K562 treated with DMSO at 1 percent for 12 hours (cell line): ENCODE data around the gene PTN. TPM values are rescaled to one million over a fixed set of nuclear protein-coding genes. Genes with fewer than 3 reads are reported as not detected.

Source experiments
- total RNA-seq: library from RNA; unstranded; fragments of 300-600 nt; gene quantifications from 2 replicates; pipeline ENCODE4 v1.2.3, GENCODE V29; 2022; ENCODE audit not compliant: insufficient read depth

The PTN gene, protein sequence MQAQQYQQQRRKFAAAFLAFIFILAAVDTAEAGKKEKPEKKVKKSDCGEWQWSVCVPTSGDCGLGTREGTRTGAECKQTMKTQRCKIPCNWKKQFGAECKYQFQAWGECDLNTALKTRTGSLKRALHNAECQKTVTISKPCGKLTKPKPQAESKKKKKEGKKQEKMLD
- total RNA-seq = not detected in 2 replicates

DNA sequence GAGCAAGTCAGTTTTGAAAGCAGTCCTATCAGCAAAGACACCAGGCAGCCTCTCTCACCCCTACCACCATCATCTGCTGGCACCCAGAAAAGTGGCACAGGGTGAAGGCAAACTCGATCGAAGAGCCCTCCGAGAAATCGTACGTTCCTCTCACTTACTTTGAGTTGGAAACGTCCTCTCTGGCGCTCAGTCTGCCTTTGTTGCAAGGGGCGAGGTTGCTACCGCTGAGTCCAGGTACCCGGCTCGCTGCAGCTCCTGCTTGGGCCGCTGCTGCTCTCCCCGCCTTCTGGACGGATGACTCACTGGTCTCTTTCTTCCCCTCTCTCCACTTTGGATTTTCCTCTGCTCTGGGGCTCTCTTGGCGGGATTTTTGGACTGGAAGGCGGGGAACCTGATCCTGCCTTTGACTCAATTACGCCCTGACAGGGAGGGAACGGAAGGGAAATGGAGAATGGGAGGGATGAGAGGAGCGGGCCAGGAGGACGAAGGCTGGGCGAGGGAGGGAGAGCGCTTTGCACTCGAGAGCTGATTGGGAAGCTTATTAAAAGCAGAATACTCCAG, at the start of gene PTN:
PTN (minus strand) TSS at position 453 of the 561 bp plus-strand sequence. CDS start 88,760 bp downstream, outside the sequence.

